DMS153 (cell line): ENCODE results near the gene MED25.
A peak's percentile ranks its signal among the peaks of the same experiment; 100 is the strongest.

Experiments used
- DNase-seq: peaks from one replicate; lab custom pipeline; 2025; lab: John Stamatoyannopoulos, UW

MED25 gene

DNA sequence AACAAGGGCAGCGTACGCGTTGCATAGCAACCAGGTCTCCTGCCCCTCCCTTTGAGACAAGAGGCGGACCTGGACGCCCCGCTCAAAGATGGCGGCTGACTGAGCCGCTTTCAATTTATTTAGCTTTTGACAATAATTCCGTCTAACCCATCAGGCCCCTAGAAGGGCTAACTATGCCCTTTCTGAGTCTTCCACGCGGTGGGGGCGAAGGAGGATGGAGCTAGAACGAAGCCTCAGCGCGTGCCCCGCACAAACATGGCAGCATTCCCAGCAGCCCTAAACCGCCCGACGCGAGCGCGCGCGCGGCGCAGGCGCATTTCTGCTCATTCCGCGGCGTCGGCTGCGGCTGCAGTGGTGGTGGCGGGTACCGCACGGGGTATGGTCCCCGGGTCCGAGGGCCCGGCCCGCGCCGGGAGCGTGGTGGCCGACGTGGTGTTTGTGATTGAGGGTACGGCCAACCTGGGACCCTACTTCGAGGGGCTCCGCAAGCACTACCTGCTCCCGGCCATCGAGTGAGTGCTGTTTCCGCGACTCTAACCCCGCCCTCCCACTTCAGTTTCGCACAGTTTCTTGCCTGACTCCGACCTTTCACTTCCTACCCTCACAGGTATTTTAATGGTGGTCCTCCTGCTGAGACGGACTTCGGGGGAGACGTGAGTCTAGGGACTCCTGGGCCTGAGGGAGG, at the start of gene MED25:
Gene MED25, plus strand, starts transcription at position 326 of the 685 bp plus-strand sequence. Its CDS starts 53 bp downstream, at position 379.
- peak; percentile 82 for DNase-seq

DNA sequence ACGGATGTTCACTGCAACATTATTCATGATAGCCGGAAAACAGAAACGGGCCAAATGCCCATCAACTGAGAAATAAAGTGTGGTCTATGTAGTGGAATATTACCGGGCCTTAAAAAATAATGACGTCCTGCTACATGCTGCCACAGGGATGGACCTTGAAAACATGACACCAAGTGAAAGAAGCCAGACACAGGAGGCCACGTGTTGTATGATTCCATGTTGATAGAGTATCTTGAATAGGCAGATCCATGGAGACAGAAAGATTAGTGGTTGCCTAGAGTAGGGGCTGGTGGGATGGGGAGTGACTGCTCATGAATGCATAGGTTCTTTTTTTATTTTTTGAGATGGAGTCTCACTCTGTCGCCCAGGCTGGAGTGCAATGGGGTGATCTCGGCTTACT, 47.6 kb upstream of the MED25 start:
- DNase-seq: no peak

DNA sequence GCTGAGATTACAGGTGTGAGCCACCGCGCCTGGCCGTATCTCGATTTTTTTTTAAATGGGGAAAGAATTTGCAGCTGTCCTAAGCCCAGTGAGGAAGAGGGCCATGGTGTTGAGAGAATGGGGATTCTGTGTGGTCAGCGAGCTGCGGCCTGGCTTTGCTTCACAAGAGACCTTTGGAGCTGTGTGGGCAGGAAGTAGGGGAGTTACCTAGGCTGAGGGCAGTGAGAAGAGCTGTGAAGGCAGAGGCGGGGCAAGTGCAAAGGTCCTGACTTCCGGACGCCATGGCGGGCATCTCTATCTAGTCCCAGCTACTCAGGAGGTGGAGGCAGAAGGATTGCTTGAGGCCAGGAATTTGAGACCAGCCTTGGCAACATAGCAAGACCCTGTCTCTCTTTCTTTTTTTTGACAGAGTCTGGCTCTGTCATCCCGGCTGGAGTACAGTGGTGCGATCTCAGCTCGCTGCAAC, 46.4 kb upstream of the MED25 start:
- DNase-seq: no peak

DNA sequence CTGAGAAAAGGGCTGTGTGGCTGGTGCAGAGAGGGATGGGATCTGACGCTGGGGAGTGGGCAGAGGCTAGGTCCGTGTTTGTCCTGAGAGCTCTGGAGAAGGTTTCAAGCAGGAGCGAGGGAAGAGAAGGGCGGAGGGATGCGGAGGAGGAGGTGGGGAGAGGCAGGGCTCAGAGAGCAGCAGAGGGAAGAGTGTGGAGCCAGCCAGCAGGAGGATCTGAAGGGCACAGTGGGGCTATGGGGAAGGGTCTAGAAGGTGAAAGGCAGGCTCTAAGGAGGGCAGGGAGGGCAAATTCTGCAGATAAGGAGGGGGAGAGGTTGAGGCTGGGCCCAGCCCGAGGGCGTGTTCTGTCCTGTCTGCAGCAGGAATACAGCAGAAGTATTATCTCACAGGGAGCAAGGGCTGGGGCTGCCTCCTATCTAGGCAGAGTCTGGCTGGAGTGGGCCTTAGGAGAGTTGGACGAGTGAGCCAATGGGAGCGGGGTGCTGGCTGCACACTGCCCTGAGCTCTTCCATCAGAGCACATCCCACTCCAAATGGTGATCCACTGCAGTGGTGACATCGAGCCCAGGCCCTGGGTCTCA, 45.1 kb upstream of the MED25 start:
- DNase-seq: no peak

DNA sequence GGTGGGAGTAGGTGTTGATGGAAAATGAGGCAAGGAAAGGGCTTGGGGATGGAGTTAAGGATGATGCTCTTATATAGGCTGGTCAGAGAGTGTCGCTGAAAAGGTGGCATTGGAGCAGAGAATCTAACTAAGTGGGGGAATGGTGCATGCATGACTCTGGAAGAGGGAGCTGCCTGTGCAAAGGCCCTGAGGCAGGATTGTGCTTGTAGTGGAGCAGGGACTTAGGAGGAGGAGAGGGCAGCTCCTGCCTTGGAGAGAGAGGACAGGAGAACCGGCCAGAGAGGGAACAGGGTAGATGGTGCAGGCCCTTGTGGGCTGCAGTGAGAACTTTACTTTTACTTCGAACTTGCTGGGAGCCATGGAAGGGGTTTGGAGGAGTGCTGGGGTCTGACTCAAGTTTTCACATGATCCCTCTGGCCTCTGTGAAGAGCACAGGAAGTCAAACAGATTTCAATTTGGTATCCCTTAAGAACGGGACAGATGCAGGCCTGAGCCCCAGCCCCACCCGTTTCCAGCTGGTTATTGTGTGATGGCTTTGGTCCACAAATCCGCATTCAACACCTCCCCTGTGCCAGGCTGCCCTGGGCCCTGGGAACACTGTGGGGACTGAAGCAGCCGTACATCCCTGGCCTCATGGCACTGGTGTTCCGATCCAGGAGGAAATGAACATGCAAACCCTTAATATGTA, 44.3 kb upstream of the MED25 start:
- DNase-seq: no peak

DNA sequence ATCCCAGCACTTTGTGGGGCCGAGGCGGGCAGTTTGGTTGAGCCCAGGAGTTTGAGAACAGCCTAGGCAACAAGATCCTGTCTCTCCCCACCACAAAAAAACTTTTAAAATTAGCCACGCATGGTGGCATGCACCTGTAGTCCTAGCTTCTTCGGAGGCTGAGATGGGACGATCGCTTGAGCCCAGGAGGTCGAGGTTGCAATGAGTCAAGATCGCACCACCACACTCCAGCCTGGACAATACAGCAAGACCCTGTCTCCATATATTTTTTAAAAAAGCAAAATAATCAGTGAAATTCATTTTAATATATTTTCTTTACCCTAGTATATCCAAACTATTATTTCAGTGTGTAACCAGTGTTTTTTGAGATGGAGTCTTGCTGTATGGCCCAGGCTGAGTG, 43.1 kb upstream of the MED25 start:
- DNase-seq: no peak

DNA sequence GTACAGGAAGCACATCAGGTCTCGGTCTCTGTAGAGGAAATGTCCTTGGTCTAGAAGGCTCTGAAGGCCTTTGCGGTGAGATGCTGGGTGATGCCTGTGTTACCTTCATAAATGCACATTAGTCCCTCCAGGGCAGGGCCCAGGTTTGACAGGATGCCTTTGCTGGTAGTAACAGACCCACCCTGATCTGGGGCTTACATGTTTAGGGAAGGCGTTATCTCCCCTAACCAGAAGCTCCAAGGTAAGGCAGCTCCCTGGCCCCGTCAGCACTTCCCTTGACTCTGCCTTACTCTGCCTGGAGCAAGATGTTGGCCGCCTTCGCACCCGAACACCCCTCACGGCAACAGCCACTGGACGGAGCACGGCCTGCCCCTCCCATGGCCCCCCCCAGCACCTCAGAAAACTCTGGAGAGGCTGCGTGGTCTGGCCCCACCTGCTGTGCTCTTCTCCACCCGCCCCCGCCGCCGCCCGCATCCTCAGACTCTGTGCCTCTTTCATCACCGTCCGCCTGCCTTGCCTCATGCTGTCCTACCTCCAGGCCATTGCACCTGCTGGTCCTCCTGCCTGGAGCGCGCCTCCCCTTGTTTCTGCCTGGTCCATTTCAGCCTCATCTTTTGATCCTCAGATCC, 42.2 kb upstream of the MED25 start:
- no peak for DNase-seq

DNA sequence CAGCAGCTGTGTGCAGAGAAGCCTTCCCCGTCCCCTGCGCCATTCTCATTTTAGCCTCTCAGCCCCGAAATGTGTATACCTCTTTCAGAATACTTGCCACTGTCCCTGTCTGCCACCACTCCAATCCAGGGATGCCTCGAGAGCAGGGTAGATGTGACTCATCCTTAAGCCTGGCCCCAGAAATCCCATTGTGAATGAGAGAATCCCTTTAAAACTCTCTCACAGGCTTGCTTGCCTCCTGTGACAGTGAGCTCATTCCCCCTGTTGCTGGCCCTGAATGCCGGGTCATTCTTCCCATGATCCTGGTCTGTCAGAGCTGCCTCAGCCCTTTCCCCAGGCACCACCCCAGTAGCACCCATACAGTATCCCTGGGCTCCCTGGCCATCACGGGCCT, 41.7 kb upstream of the MED25 start:
- DNase-seq: no peak

DNA sequence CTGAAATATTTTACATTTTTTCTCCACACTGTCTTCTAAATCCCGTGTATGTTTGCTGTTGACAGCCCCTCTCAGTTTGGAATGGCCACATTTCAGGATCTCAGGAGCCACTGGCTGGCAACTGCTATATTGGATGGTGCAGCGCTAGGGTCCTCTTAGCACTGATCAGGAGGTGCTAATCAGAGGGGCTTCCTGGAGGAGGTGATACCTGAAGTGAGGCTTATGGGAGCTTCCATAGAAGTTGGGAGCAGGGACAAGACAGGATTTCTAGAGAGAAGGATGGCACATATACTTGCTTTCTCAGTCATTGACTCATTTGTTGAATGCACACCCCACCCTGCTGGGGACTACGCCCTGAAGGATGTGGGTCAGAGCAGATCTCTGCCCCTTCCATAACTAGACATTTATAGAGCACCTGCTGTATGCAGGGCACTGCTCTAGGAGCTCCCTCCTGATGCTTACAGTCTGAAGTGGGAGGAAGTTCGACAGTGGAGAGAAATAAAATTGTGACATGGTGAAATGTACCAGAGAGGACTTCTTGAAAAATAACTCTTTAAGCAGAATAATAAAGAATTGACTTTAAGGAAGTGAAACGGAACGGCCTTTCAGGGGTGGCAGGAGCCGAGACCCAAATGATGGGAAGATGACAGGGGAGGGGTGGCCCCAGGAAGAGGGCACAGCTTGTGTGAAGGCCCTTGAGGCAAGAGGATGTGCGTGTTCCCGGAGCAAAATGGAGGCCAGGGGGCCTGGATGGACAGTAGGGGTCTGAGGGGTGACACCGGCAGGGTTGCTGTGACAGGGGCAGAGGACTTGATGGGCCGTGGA, 38.1 kb upstream of the MED25 start:
- DNase-seq: no peak

DNA sequence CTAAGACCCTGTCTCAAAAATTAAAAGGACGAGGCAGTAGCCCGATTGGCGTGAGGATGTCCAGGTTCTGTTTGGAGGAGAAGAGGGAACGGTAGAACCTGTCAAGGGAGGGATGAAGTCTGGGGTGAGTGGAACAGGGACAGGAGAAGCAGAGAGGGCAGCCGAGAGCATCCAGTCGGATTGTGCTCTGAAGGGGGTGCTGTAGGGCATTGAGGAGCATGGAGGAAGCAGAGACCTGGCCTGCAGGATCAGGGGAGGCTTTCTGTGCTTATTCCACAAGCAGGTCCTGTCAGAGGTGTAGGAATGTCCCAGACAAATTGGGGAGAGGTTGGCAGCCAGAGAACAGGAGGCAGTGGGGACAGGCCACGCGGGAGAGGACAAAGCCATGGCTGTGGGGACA, 37.2 kb upstream of the MED25 start:
- no peak for DNase-seq

DNA sequence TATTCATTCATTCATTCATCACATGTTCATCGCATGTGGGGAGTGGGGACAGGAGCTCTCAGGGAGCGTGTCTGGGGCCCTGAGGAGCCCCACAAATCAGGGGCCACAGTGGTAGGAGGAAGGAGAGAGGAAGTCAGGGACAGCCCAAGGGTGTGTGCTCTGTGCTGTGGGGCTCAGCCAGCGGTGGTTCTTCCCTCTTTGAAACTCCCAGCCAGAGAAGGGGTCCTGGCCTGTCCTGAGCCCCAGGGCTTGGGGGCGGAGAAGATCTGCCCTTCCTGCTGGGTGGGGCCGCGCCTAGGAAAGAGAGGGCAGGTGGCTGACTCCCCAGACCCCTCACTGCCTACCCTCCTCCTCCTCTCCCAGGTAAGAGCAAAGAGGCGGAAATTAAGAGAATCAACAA, 36.7 kb upstream of the MED25 start:
- no peak for DNase-seq

DNA sequence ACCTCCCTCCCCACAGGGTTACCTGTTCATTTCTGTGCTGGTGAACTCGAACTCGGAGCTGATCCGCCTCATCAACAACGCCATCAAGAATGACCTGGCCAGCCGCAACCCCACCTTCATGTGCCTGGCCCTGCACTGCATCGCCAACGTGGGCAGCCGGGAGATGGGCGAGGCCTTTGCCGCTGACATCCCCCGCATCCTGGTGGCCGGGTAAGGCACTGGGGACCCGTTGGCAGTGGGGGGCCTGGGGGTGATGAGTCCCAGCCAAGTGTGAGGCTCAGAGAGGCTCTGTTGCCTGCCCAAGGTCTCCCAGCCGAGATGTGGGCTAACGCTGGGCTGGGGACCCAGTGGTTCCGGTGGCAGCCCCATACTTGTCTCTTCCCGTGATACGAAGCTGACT, 35.6 kb upstream of the MED25 start:
- DNase-seq: no peak

DNA sequence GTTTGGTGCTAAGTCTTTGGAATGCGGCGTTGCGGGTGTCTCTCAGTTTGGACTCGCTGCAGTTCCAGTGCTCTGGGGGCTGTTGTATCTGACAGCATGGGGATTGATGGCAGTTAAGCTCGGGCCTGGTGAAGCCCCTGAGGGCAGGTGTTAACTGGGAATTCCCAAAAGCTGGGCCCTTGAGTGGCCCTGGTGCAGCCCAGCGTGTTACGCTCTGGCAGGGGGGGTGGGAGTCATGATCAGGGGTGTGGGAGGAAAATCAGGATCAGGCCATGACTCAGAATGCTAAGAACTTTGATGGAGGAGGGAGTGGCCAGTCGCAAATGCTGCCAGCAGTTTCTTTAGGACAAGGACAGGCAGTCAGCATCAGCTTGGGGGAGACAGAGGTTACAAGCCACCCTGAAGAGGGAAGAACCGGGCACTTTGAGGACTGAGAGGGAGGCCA, 31.7 kb upstream of the MED25 start:
- DNase-seq: no peak

DNA sequence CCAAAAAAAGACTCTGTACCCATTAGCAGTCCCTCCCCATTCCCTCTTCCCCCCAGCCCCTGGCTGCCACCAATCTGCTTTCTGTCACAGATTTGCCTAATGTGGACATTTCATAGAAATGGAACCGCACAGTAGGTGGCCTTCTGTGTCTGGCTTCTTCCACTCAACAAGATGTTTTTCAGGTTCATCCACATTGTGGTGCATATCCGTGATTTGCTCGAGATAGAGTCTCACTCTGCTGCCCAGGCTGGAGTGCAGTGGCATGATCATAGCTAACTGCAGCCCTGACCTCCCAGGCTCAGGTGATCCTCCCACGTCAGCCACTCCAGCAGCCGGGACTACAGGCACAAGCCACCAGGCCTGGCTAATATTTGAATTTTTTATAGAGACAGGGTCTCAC, 30.3 kb upstream of the MED25 start:
- DNase-seq: no peak

DNA sequence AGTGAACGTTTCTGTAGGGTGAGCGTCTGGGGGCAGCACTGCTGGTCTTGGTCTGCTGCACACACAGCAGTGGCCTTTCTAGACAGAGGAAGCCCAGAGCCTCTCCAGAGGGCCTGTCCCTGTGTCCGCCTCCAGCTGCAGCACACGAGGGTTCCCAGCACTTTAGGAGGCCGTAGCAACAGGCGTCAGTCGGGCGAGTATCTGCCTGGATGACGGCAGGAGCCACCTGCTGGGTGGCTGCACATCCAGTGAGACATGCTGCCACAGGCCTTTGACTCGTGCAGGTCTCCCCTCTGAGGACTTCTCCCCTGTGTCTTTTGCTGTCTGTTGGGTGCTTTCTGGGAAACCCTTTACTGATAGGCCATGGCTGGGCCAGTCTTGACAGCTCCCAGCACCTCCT, 29.2 kb upstream of the MED25 start:
- no peak for DNase-seq

DNA sequence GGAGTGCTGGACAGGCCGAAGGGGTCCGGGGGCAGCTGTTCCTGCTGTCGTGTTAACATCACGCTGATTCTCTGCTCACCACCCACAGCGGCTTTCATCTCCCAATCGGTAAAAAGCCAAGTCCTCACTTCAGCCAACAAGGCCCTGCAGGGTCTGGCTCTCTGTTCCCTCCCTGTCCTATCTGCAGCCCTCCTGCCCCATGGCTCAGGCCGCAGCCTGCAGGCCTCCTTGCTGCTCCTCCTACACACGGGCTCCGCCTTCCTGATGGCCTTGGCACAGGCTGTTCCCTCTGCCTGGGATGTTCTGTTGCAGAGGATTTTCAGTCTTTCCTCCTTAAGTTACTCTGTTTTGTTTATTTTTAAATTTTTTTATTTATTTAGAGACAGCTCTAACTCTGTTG, 27.2 kb upstream of the MED25 start:
- DNase-seq: no peak

DNA sequence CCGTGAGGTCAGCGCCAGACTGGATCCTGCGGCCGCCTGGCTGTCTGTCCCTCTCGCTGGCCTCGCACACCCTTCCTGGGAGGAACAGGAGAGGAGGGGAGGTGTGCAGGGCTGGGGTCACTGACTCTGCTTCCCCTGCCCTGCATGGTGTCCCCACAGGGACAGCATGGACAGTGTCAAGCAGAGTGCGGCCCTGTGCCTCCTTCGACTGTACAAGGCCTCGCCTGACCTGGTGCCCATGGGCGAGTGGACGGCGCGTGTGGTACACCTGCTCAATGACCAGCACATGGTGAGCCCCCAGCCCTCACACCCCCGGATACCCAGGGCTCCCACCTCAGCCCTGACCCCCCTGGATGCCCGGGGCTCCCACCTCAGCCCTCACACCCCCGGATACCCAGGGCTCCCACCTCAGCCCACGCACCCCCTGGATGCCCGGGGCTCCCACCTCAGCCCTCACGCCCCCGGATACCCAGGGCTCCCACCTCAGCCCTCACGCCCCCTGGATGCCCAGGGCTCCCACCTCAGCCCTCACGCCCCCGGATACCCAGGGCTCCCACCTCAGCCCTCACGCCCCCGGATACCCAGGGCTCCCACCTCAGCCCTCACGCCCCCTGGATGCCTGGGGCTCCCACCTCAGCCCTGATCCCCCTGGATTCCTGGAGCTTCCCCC, 26.2 kb upstream of the MED25 start:
- no peak for DNase-seq

DNA sequence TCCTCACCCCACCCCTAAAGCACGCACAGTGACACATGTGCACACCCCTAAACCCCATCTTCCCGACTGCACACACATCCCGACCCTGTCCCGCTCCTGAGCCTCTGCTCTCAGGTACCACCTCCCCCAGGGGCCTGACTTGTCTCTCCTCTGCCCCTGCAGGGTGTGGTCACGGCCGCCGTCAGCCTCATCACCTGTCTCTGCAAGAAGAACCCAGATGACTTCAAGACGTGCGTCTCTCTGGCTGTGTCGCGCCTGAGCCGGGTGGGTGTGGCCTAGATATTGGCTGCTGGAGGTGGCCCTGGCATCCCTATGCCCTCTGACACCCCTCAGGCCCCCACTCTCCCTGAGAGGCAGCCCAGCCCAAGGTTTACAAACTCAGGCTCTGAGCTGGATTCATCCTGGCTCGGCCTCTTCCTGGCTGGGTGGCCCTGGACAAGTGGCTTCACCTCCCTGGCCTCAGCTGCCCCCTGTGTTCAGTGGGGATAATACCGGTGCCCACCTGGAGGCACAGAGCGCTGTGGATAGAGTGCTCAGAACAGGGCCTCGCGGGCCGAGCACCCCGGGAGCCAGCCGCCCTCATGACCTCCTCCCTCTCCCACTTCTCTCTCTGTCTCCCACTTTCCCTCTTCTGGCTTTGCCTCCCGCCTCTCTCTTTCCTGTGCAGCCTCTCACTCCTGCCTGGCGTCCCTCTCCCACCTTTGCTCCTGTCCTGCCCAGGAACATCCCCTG, 25.1 kb upstream of the MED25 start:
- no peak for DNase-seq

DNA sequence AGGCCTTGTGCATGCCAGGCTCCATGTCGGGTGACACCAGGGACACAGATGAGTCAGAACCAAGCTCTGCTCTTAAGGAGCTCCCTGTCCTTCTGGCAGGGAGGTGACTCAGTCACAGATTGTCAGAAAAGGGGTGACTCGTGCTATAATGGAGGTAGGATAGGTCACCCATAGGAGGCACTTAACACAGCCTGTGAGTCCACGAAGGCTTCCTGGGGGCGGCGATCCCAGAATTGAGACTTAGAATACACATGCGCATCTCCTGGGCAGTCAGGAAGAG, 24.6 kb upstream of the MED25 start:
- DNase-seq: no peak

DNA sequence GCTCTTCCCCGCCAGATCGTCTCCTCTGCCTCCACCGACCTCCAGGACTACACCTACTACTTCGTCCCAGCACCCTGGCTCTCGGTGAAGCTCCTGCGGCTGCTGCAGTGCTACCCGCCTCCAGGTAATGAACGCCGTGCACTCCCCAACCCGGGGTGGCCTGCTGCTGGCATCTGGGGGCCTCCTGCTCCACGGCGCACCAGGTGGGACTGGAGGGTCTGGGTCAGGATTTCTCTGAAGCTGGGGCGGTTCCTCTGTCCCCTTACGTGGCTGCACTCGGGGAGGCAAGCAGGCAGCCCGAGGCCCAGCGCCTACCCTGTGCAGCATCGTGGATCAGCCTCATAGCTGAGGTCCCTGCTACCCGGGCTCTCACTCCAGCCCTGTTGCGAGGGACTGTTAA, 22.5 kb upstream of the MED25 start:
- no peak for DNase-seq

DNA sequence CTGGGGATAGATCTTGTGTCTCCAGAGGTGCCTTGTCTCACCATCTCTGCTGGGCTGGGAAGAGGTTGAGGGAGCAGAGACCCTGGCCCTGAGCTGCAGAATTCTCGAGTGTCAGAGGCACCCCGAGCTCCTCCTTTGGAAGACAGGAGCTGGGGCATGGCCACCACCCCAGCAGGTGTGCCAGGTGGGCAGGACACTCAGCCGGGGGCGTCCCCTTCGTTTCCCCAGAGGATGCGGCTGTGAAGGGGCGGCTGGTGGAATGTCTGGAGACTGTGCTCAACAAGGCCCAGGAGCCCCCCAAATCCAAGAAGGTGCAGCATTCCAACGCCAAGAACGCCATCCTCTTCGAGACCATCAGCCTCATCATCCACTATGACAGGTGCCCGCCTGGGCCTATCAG, 19.5 kb upstream of the MED25 start:
- no peak for DNase-seq
